ENCODE data around the gene TPCN2.

The TPCN2 gene

GRCh38 chr11:69167130-69167915, 118.6 kb downstream of the TPCN2 start:
- Histone ChIP-seq H3K4me3 (ENCODE audit: low read length) (no peak overlapping the region), H3K27me3 (ENCODE audit: control insufficient read depth, insufficient read depth, low read length) (no peaks in the 10 kb centered on the region), H3K9me3 (ENCODE audit: control insufficient read depth, insufficient read depth, low read length) (no peaks in the 10 kb centered on the region), H3K27ac (ENCODE audit: low read length) (no peak overlapping the region), H3K4me1 (ENCODE audit: control insufficient read depth, insufficient read depth, low read length) (0 out of 2 replicates have a peak, but pooled peaks cover 2% of the 10 kb centered on the region), H3K36me3 (ENCODE audit: control insufficient read depth, insufficient read depth, low read length) (no peaks in the 10 kb centered on the region)
- no peak for DNase-seq (ENCODE audit: low read depth, low spot score)
- WGBS (ENCODE audit: insufficient coverage, insufficient read length), result 100% methylated on average over 2 of the region's 10 CpGs

- DNase-seq (ENCODE audit: low read depth, low spot score), result no peak
- no peak overlapping the region for H3K4me3 ChIP-seq (ENCODE audit: low read length)
- no peaks in the 10 kb centered on the region for H3K9me3 ChIP-seq (ENCODE audit: control insufficient read depth, insufficient read depth, low read length)
- no CpG with 5 or more reads among the region's 9 CpGs for WGBS (ENCODE audit: insufficient coverage, insufficient read length)
- no peak overlapping the region for H3K27ac ChIP-seq (ENCODE audit: low read length)
- no peaks in the 10 kb centered on the region for H3K27me3 ChIP-seq (ENCODE audit: control insufficient read depth, insufficient read depth, low read length)
- no peaks in the 10 kb centered on the region for H3K36me3 ChIP-seq (ENCODE audit: control insufficient read depth, insufficient read depth, low read length)
- 0 out of 2 replicates have a peak, but pooled peaks cover 2% of the 10 kb centered on the region for H3K4me1 ChIP-seq (ENCODE audit: control insufficient read depth, insufficient read depth, low read length)
Observed at GRCh38 chr11:69167916-69168691, 119.4 kb downstream of the TPCN2 start.

GRCh38 chr11:69169479-69169878, 120.7 kb downstream of the TPCN2 start:
- H3K4me1 ChIP-seq (ENCODE audit: control insufficient read depth, insufficient read depth, low read length), result 0 out of 2 replicates have a peak, but pooled peaks cover 2% of the 10 kb centered on the region
- no peak overlapping the region for H3K27ac ChIP-seq (ENCODE audit: low read length)
- H3K4me3 ChIP-seq (ENCODE audit: low read length), result no peak overlapping the region
- no peak for DNase-seq (ENCODE audit: low read depth, low spot score)
- no CpG with 5 or more reads among the region's 3 CpGs for WGBS (ENCODE audit: insufficient coverage, insufficient read length)
- no peaks in the 10 kb centered on the region for H3K36me3 ChIP-seq (ENCODE audit: control insufficient read depth, insufficient read depth, low read length)
- H3K9me3 ChIP-seq (ENCODE audit: control insufficient read depth, insufficient read depth, low read length), result no peaks in the 10 kb centered on the region
- no peaks in the 10 kb centered on the region for H3K27me3 ChIP-seq (ENCODE audit: control insufficient read depth, insufficient read depth, low read length)

GRCh38 chr11:69170704-69171103, 122.0 kb downstream of the TPCN2 start:
- no CpG with 5 or more reads among the region's 6 CpGs for WGBS (ENCODE audit: insufficient coverage, insufficient read length)
- 0 out of 2 replicates have a peak, but pooled peaks cover 2% of the 10 kb centered on the region for H3K4me1 ChIP-seq (ENCODE audit: control insufficient read depth, insufficient read depth, low read length)
- no peaks in the 10 kb centered on the region for H3K27me3 ChIP-seq (ENCODE audit: control insufficient read depth, insufficient read depth, low read length)
- no peaks in the 10 kb centered on the region for H3K9me3 ChIP-seq (ENCODE audit: control insufficient read depth, insufficient read depth, low read length)
- no peaks in the 10 kb centered on the region for H3K36me3 ChIP-seq (ENCODE audit: control insufficient read depth, insufficient read depth, low read length)
- no peak overlapping the region for H3K27ac ChIP-seq (ENCODE audit: low read length)
- no peak overlapping the region for H3K4me3 ChIP-seq (ENCODE audit: low read length)
- DNase-seq (ENCODE audit: low read depth, low spot score), result no peak

GRCh38 chr11:69171476-69172240, 122.9 kb downstream of the TPCN2 start:
- no peak for DNase-seq (ENCODE audit: low read depth, low spot score)
- H3K9me3 ChIP-seq (ENCODE audit: control insufficient read depth, insufficient read depth, low read length), result no peaks in the 10 kb centered on the region
- H3K36me3 ChIP-seq (ENCODE audit: control insufficient read depth, insufficient read depth, low read length), result no peaks in the 10 kb centered on the region
- no CpG with 5 or more reads among the region's 6 CpGs for WGBS (ENCODE audit: insufficient coverage, insufficient read length)
- no peak overlapping the region for H3K27ac ChIP-seq (ENCODE audit: low read length)
- no peaks in the 10 kb centered on the region for H3K27me3 ChIP-seq (ENCODE audit: control insufficient read depth, insufficient read depth, low read length)
- H3K4me1 ChIP-seq (ENCODE audit: control insufficient read depth, insufficient read depth, low read length), result no peaks in the 10 kb centered on the region
- no peak overlapping the region for H3K4me3 ChIP-seq (ENCODE audit: low read length)

- Histone ChIP-seq H3K27me3 (ENCODE audit: control insufficient read depth, insufficient read depth, low read length) (no peaks in the 10 kb centered on the region), H3K4me3 (ENCODE audit: low read length) (no peak overlapping the region), H3K4me1 (ENCODE audit: control insufficient read depth, insufficient read depth, low read length) (no peaks in the 10 kb centered on the region), H3K9me3 (ENCODE audit: control insufficient read depth, insufficient read depth, low read length) (no peaks in the 10 kb centered on the region), H3K36me3 (ENCODE audit: control insufficient read depth, insufficient read depth, low read length) (no peaks in the 10 kb centered on the region), H3K27ac (ENCODE audit: low read length) (no peak overlapping the region)
- WGBS (ENCODE audit: insufficient coverage, insufficient read length), result no CpG with 5 or more reads among the region's 1 CpG
- DNase-seq (ENCODE audit: low read depth, low spot score), result no peak
Observed at GRCh38 chr11:69172674-69173073, 123.9 kb downstream of the TPCN2 start.

GRCh38 chr11:69173331-69173730, 124.6 kb downstream of the TPCN2 start:
- WGBS (ENCODE audit: insufficient coverage, insufficient read length), result no CpG with 5 or more reads among the region's 3 CpGs
- no peaks in the 10 kb centered on the region for H3K36me3 ChIP-seq (ENCODE audit: control insufficient read depth, insufficient read depth, low read length)
- H3K4me1 ChIP-seq (ENCODE audit: control insufficient read depth, insufficient read depth, low read length), result no peaks in the 10 kb centered on the region
- no peak for DNase-seq (ENCODE audit: low read depth, low spot score)
- no peak overlapping the region for H3K4me3 ChIP-seq (ENCODE audit: low read length)
- H3K27ac ChIP-seq (ENCODE audit: low read length), result no peak overlapping the region
- H3K27me3 ChIP-seq (ENCODE audit: control insufficient read depth, insufficient read depth, low read length), result no peaks in the 10 kb centered on the region
- no peaks in the 10 kb centered on the region for H3K9me3 ChIP-seq (ENCODE audit: control insufficient read depth, insufficient read depth, low read length)

GRCh38 chr11:69173925-69174581, 125.3 kb downstream of the TPCN2 start:
- Histone ChIP-seq H3K9me3 (ENCODE audit: control insufficient read depth, insufficient read depth, low read length) (no peaks in the 10 kb centered on the region), H3K4me1 (ENCODE audit: control insufficient read depth, insufficient read depth, low read length) (no peaks in the 10 kb centered on the region), H3K27me3 (ENCODE audit: control insufficient read depth, insufficient read depth, low read length) (no peaks in the 10 kb centered on the region), H3K4me3 (ENCODE audit: low read length) (no peak overlapping the region), H3K36me3 (ENCODE audit: control insufficient read depth, insufficient read depth, low read length) (no peaks in the 10 kb centered on the region), H3K27ac (ENCODE audit: low read length) (no peak overlapping the region)
- no peak for DNase-seq (ENCODE audit: low read depth, low spot score)
- no CpG with 5 or more reads among the region's 8 CpGs for WGBS (ENCODE audit: insufficient coverage, insufficient read length)

GRCh38 chr11:69174841-69175240, 126.1 kb downstream of the TPCN2 start:
- no peak for DNase-seq (ENCODE audit: low read depth, low spot score)
- WGBS (ENCODE audit: insufficient coverage, insufficient read length), result no CpG with 5 or more reads among the region's 2 CpGs
- no peaks in the 10 kb centered on the region for H3K4me1 ChIP-seq (ENCODE audit: control insufficient read depth, insufficient read depth, low read length)
- H3K36me3 ChIP-seq (ENCODE audit: control insufficient read depth, insufficient read depth, low read length), result no peaks in the 10 kb centered on the region
- H3K27ac ChIP-seq (ENCODE audit: low read length), result no peak overlapping the region
- H3K4me3 ChIP-seq (ENCODE audit: low read length), result no peak overlapping the region
- H3K27me3 ChIP-seq (ENCODE audit: control insufficient read depth, insufficient read depth, low read length), result no peaks in the 10 kb centered on the region
- H3K9me3 ChIP-seq (ENCODE audit: control insufficient read depth, insufficient read depth, low read length), result no peaks in the 10 kb centered on the region

All from iPS DF 6.9 (cell line).